Lung (tissue), 12 donors: ENCODE measurements around the gene NPL. TPM values are rescaled to one million over a fixed set of nuclear protein-coding genes. Genes with fewer than 3 reads are reported as not detected.

Source experiments
- ATAC-seq: fragments of 200-7000 bp; cut with Tn5 transposase; one replicate; pipeline ENCODE4 v1.9.1; 2020; ENCODE audit warnings: moderate number of reproducible peaks; ENCODE audit not compliant: insufficient read depth, low FRiP score
- DNase-seq, 3 donors: peaks; one replicate each; pipeline ENCODE4 v3.0.0-alpha.2; 2013 to 2017
- H3K27ac ChIP-seq, 2 donors: one replicate each; pipeline ENCODE4 v1.5.1; 2013; ENCODE audit warnings: mild to moderate bottlenecking in 2 of 2, moderate library complexity in 2 of 2, control low read depth in 1 of 2, inconsistent platforms in 1 of 2, low read depth in 1 of 2, low read length in 1 of 2
- H3K27me3 ChIP-seq, 3 donors: one replicate each; pipeline ENCODE4 v1.5.1; 2013; ENCODE audit warnings: low read length in 2 of 3; ENCODE audit not compliant: control insufficient read depth in 3 of 3, insufficient read depth in 3 of 3
- H3K36me3 ChIP-seq, 4 donors: one replicate each; pipeline ENCODE4 v1.5.1; 2013; ENCODE audit warnings: low read length in 4 of 4, mild to moderate bottlenecking in 1 of 4, moderate library complexity in 1 of 4; ENCODE audit not compliant: control insufficient read depth in 4 of 4, insufficient read depth in 4 of 4
- H3K4me1 ChIP-seq, 5 donors: one replicate each; pipeline ENCODE4 v1.5.1; 2013; ENCODE audit warnings: low read length in 5 of 5, mild to moderate bottlenecking in 2 of 5, moderate library complexity in 1 of 5; ENCODE audit not compliant: control insufficient read depth in 5 of 5, insufficient read depth in 5 of 5
- H3K4me3 ChIP-seq: one replicate; pipeline ENCODE4 v1.5.1; 2013; ENCODE audit warnings: mild to moderate bottlenecking, control low read depth, moderate library complexity
- H3K9ac ChIP-seq, 2 donors: one replicate each; pipeline ENCODE4 v1.5.1; 2013; ENCODE audit warnings: low read length in 2 of 2, control low read depth in 1 of 2; ENCODE audit not compliant: insufficient read depth in 1 of 2
- H3K9me3 ChIP-seq, 4 donors: one replicate each; pipeline ENCODE4 v1.5.1; 2013; ENCODE audit warnings: low read length in 3 of 4, mild to moderate bottlenecking in 1 of 4, moderate library complexity in 1 of 4; ENCODE audit not compliant: control insufficient read depth in 4 of 4, insufficient read depth in 3 of 4
- CTCF ChIP-seq: IDR thresholded peaks from 2 replicates; pipeline ENCODE4 v1.5.1; 2012; ENCODE audit warnings: mild to moderate bottlenecking; ENCODE audit errors: control extremely low read depth, extremely low read depth
- WGBS, 2 donors: extraction: QIAGEN DNeasy Blood & Tissue Kit; methylation state at CpG; one replicate each; pipeline ENCODE4 v1.1.7; 2013; 5-methylcytosine and 5-hydroxymethylcytosine counted together
- polyA plus RNA-seq, 2 donors: library from polyadenylated mRNA; stranded (reverse); fragments of 200-250 nt; gene quantifications; one replicate each; pipeline ENCODE4 v1.2.1, GENCODE V29; 2013
- total RNA-seq, 2 donors: library from RNA; depleted of rRNA in 1 of 2; stranded (reverse); fragments of >200 nt in 1 of 2; gene quantifications; one replicate each; pipeline ENCODE4 v1.2.1, GENCODE V29; 2014 to 2021
- donor health status: control.
- donor health status: control.
- donor health status: Bipolar disorder and iron deficiency.
- donor health status: healthy.
- donor health status: DM: yes; HTN: yes; CAD: no.

Gene NPL
- total and polyA plus RNA-seq, 4 donors, result 31.9 to 116 (median 57.3) TPM

DNA sequence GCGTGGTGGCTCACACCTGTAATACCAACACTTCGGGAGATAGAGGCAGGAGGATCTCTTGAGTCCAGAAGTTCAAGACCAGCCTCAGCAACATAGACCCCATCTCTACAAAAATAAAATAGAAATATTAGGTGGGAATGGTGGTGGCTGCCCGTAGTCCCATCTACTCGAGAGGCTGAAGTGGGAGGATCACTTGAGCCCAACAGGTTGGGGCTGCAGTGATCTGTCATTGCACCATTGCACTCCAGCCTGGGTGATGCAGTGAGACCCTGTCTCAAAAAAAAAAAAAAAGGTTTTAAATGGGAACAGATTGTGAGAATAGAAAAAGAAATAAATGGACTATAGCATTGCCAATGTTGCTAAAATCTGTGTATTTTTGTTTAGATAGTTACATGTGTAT, 60.7 kb downstream of the NPL start:
- TF ChIP-seq CTCF, result no peak
- peaks cover 0 to 7% (median 0%) of the 10 kb centered on the region in 5 donors for H3K4me1 ChIP-seq
- no peaks in the 10 kb centered on the region for H3K27me3 ChIP-seq
- H3K9me3 ChIP-seq, result no peaks in the 10 kb centered on the region
- no peak for ATAC-seq
- DNase-seq, result no peak
- H3K9ac ChIP-seq, result no peak overlapping the region
- no peak overlapping the region for H3K27ac ChIP-seq
- H3K36me3 ChIP-seq, result peaks cover 24 to 64% (median 47%) of the 10 kb centered on the region in 4 donors
- WGBS, 2 donors, result 97 to 100% methylated on average over 4 of the region's 4 CpGs
- no peak overlapping the region for H3K4me3 ChIP-seq

DNA sequence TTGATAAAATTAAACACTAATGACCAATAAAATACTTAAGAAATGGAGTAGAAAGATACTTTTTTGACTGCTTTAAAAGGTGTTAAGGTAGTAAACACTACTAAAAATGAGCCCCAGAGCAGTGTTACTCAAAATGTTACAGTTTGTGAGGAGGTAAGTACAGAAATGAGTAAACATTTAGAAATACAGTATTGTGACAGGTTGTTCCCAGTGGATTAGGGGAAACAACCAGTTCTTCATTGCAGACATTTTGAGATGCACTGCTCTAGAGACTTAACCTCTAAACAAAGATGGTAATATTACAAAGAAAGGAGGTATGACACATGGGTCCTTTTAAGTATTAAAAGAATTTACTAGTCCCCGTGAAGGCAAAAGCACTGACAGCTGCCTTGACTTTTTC, 62.3 kb downstream of the NPL start:
- 88 to 97% methylated on average over 1 of the region's 1 CpG for WGBS, 2 donors
- Histone ChIP-seq H3K36me3 (peaks cover 26 to 64% (median 51%) of the 10 kb centered on the region in 4 donors), H3K27ac (no peak overlapping the region), H3K4me1 (peaks cover 0 to 7% (median 0%) of the 10 kb centered on the region in 5 donors), H3K9me3 (no peaks in the 10 kb centered on the region), H3K9ac (no peak overlapping the region), H3K4me3 (no peak overlapping the region), H3K27me3 (no peaks in the 10 kb centered on the region)
- no peak for ATAC-seq
- DNase-seq, result no peak
- TF ChIP-seq CTCF, result no peak

DNA sequence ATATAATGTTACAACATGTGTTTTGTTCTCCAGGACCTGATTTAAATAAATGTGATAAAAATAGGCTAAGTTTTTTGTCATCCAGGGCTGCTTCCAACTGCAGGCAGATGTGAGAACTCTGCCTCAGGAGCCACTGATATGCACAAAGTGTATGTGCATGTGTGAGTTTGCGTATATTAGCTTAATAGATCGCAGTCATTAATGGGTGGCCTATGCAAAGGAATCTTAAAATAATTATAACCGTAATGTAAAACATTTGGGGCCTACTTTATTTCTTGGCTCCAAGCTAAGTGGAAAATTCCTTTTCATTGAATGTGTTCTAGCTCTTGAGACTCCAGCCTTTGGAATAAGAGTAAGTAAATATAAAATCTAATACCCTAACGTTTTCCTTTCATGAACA, 66.3 kb downstream of the NPL start:
- WGBS, 2 donors, result 71 to 85% methylated on average over 4 of the region's 4 CpGs
- H3K36me3 ChIP-seq, result peaks cover 37 to 69% (median 63%) of the 10 kb centered on the region in 4 donors

More for the DNA sequence above, 66.3 kb downstream of the NPL start:
- no peaks in the 10 kb centered on the region for H3K9me3 ChIP-seq
- H3K27me3 ChIP-seq, result no peaks in the 10 kb centered on the region
- no peaks in the 10 kb centered on the region for H3K4me1 ChIP-seq
- DNase-seq, result no peak
- H3K4me3 ChIP-seq, result no peak overlapping the region
- no peak for TF ChIP-seq CTCF
- no peak overlapping the region for H3K27ac ChIP-seq
- no peak overlapping the region for H3K9ac ChIP-seq
- ATAC-seq, result no peak
